ENCODE results near the gene TTLL8.

GRCh38 chr22:50034126-50035081 is 23.7 kb downstream of the TTLL8 start:
- TF ChIP-seq, protein P1, sequence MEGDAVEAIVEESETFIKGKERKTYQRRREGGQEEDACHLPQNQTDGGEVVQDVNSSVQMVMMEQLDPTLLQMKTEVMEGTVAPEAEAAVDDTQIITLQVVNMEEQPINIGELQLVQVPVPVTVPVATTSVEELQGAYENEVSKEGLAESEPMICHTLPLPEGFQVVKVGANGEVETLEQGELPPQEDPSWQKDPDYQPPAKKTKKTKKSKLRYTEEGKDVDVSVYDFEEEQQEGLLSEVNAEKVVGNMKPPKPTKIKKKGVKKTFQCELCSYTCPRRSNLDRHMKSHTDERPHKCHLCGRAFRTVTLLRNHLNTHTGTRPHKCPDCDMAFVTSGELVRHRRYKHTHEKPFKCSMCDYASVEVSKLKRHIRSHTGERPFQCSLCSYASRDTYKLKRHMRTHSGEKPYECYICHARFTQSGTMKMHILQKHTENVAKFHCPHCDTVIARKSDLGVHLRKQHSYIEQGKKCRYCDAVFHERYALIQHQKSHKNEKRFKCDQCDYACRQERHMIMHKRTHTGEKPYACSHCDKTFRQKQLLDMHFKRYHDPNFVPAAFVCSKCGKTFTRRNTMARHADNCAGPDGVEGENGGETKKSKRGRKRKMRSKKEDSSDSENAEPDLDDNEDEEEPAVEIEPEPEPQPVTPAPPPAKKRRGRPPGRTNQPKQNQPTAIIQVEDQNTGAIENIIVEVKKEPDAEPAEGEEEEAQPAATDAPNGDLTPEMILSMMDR (IDR thresholded peaks at IDR 0.05): no peak
- TF ChIP-seq POLR2A (IDR thresholded peaks at IDR 0.05): no peak

Measured in heart left ventricle (tissue), 13 donors.